Calu3 (cell line): ENCODE results near the gene EEF2. TPM values are rescaled to one million over a fixed set of nuclear protein-coding genes. Genes with fewer than 3 reads are reported as not detected.
"Not testable (repeated sequence)": the region's sequence is repeated elsewhere in the genome, so short reads cannot be mapped to it uniquely, and the experiment has no call there.

Experiments used
- BruUV-seq: library from RNA; stranded (reverse); fragments of 400-500 nt; replicated peaks from 2 replicates; lab custom pipeline; 2021; lab: Mats Ljungman, UMichigan
- CTCF ChIA-PET: fragments of 300-600 bp; sonication (Branson Sonifier 250); formaldehyde crosslinking; loops from one replicate; lab custom pipeline; 2022; ENCODE audit warnings: antibody characterized with exemption; lab: Charles Lee
- DNase-seq: peaks from one replicate; pipeline ENCODE4 v3.0.0; 2022
- H3K27ac Mint-ChIP-seq: one replicate; pipeline ENCODE4 v1.8.0; 2022; ENCODE audit warnings: mixed read lengths; ENCODE audit not compliant: unreplicated experiment
- H3K27me3 Mint-ChIP-seq: one replicate; pipeline ENCODE4 v1.8.0; 2022; ENCODE audit warnings: mixed read lengths; ENCODE audit not compliant: unreplicated experiment
- H3K36me3 Mint-ChIP-seq: one replicate; pipeline ENCODE4 v1.8.0; 2022; ENCODE audit warnings: mild to moderate bottlenecking, moderate library complexity, mixed read lengths; ENCODE audit not compliant: insufficient read depth, unreplicated experiment
- H3K4me1 Mint-ChIP-seq: one replicate; pipeline ENCODE4 v1.8.0; 2022; ENCODE audit warnings: mild to moderate bottlenecking, low read depth, mixed read lengths; ENCODE audit not compliant: unreplicated experiment
- H3K4me3 Mint-ChIP-seq: one replicate; pipeline ENCODE4 v1.8.0; 2022; ENCODE audit warnings: mild to moderate bottlenecking, low read depth, moderate library complexity, mixed read lengths; ENCODE audit not compliant: unreplicated experiment
- H3K9me3 Mint-ChIP-seq: one replicate; pipeline ENCODE4 v1.8.0; 2022; ENCODE audit warnings: low read depth, mixed read lengths; ENCODE audit not compliant: unreplicated experiment
- intact Hi-C: fragments of 100-400 bp; cut with micrococcal nuclease; formaldehyde crosslinking; loops from one replicate; pipeline ENCODE4 v1.10.0; 2022; ENCODE audit not compliant: unreplicated experiment
- total RNA-seq: library from RNA; stranded (reverse); gene quantifications from 2 replicates; pipeline ENCODE4 v1.2.3, GENCODE V29; 2022
- TF ChIP-seq, protein P1 (sequence below): fragments of 200-600 bp; IDR thresholded peaks from one replicate; pipeline ENCODE4 v1.8.0; 2022; ENCODE audit warnings: antibody characterized with exemption; ENCODE audit not compliant: unreplicated experiment

The EEF2 gene
- total RNA-seq, 1 experiment from 2014 or later, result 1,166 TPM

DNA sequence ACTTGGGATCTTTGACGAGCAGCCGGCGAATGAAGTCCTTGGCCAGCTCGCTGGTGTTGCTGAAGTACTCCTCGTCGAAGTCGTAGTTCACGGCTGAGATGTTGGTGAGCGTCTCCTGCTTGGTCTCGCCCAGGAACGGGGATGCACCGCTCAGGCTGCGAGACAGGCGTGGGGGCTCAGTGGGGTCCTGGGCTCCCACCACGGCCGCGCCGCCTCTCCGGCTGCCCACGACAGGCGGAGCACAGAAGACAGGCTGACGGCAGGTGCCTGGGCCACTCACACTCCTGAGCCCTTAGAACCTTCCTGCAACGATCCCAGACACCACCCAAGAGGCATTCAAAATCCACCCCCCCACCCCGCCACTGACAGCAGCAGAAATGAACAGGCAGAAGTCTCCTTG lies 24.3 kb downstream of the EEF2 start:
- H3K36me3 Mint-ChIP-seq, result peaks cover 53% of the 10 kb centered on the region
- no peak overlapping the region for H3K4me3 Mint-ChIP-seq
- BruUV-seq, result no TSS peak
- H3K9me3 Mint-ChIP-seq, result no peaks in the 10 kb centered on the region
- DNase-seq, result no peak
- H3K4me1 Mint-ChIP-seq, result no peaks in the 10 kb centered on the region
- intact Hi-C loops, result no loop called here
- TF ChIP-seq, protein P1, sequence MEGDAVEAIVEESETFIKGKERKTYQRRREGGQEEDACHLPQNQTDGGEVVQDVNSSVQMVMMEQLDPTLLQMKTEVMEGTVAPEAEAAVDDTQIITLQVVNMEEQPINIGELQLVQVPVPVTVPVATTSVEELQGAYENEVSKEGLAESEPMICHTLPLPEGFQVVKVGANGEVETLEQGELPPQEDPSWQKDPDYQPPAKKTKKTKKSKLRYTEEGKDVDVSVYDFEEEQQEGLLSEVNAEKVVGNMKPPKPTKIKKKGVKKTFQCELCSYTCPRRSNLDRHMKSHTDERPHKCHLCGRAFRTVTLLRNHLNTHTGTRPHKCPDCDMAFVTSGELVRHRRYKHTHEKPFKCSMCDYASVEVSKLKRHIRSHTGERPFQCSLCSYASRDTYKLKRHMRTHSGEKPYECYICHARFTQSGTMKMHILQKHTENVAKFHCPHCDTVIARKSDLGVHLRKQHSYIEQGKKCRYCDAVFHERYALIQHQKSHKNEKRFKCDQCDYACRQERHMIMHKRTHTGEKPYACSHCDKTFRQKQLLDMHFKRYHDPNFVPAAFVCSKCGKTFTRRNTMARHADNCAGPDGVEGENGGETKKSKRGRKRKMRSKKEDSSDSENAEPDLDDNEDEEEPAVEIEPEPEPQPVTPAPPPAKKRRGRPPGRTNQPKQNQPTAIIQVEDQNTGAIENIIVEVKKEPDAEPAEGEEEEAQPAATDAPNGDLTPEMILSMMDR, result no peak
- H3K27me3 Mint-ChIP-seq, result no peaks in the 10 kb centered on the region
- CTCF ChIA-PET, result no interaction called here
- H3K27ac Mint-ChIP-seq, result no peak overlapping the region

DNA sequence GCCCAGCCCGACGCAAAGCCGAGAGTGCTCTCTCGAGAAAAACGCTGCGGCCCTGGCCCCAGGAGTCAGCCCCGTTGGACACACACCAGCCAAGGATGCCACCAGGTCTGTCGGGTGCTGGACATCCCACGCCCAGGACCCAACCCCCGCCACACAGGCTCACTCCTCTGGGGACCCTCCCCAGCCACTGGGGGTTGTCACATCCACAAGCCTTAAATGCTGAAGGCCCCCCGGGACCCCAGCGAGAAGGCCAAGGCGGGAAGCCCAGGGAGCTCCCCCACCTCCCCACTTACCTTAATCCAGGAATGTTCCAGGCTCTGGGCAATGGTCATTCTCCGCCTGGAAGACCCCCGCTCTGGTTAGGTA lies 25.5 kb downstream of the EEF2 start:
- Mint-ChIP-seq H3K9me3 (no peaks in the 10 kb centered on the region), H3K36me3 (peaks cover 60% of the 10 kb centered on the region), H3K4me1 (no peaks in the 10 kb centered on the region), H3K27me3 (no peaks in the 10 kb centered on the region), H3K4me3 (no peak overlapping the region), H3K27ac (no peak overlapping the region)
- CTCF ChIA-PET, result no interaction called here
- TF ChIP-seq, protein P1, result no peak
- DNase-seq, result no peak
- no TSS peak for BruUV-seq
- intact Hi-C loops, result no loop called here

DNA sequence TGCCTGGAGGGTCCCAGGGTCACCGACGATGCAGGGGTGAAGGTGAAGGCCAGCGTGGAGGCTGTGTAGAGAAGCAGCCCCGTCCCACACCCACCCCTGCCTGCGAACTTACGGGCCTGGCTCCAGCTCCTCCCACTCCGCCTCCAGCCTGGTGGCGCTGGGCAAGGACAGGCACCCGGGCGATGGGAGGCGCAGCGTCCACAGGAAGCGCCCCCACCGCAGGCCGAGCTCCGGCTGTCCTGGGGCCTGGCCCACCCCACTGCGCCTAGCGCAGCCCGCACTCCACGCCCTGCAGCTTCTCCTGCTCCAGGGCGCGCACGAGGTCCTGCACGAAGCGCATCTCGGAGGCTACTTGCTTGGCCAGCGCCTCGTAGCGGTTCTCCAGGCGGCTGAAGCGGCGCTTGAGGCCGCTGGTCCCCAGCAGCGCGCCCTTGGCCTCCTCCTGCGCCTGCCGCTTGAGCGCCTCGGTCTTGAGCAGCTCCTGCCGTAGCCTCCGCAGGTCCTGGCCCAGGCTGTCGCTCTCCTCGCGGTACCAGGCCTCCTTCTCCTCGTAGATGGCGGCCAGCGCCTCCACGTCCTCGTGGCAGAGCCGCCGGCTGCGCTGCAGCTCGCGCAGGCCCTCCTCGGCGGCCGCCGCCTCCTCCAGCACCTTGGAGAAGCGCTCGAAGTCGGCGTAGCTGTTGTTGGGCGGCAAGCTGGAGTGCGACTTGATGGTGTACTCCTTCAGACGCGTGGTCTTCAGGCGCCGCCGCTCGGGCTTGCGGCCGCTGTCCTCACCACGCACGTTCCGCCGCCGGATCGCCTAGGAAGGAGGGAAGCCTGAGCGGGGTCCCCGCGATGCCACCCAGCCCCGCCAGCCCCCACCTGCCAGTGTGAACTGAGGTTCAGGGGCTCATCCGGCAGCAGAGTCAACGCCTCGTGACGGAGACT lies 26.2 kb downstream of the EEF2 start:
- TF ChIP-seq, protein P1, result no peak
- intact Hi-C loops, result no loop called here
- Mint-ChIP-seq H3K4me3 (no peak overlapping the region), H3K27me3 (no peaks in the 10 kb centered on the region), H3K36me3 (peaks cover 62% of the 10 kb centered on the region), H3K4me1 (no peaks in the 10 kb centered on the region), H3K9me3 (no peaks in the 10 kb centered on the region), H3K27ac (no peak overlapping the region)
- BruUV-seq, result no TSS peak
- DNase-seq, result no peak
- CTCF ChIA-PET, result no interaction called here

DNA sequence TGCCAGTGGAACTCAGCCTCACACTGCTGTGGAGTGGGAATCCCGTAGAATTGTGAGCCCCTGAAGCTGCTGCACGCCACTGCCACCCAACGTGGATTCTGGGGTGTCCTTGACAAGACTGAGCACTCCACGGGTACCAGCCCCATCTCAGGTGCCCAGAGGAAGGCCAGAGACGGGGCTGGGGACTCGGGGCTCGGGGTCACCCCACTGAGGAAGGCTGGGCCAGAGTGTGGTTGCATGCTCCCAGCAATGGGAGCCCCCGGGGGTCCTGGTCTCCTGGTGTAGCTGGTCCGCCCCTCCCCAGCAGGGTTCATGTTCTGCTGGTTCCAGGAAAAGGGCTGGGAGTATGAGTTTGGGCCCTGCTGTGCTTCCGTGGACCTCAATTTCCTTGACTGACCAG lies 29.6 kb downstream of the EEF2 start:
- no peaks in the 10 kb centered on the region for H3K4me1 Mint-ChIP-seq
- intact Hi-C loops, result no loop called here
- H3K27ac Mint-ChIP-seq, result no peak overlapping the region
- CTCF ChIA-PET, result no interaction called here
- BruUV-seq, result no TSS peak
- TF ChIP-seq, protein P1, result no peak
- DNase-seq, result no peak
- H3K4me3 Mint-ChIP-seq, result no peak overlapping the region
- no peaks in the 10 kb centered on the region for H3K9me3 Mint-ChIP-seq
- H3K36me3 Mint-ChIP-seq, result peaks cover 45% of the 10 kb centered on the region
- H3K27me3 Mint-ChIP-seq, result no peaks in the 10 kb centered on the region

- DNase-seq, H3K27ac Mint-ChIP-seq, H3K27me3 Mint-ChIP-seq, intact Hi-C loops, CTCF ChIA-PET, H3K4me1 Mint-ChIP-seq, H3K9me3 Mint-ChIP-seq, H3K4me3 Mint-ChIP-seq, BruUV-seq: not testable (repeated sequence)
- H3K36me3 Mint-ChIP-seq, result peaks cover 44% of the 10 kb centered on the region
These were observed 30.0 kb downstream of the EEF2 start for GRCh38 chr19:3955276-3955675.
